Transverse colon (tissue), 4 donors: ENCODE results near the gene NEDD4L. TPM values are rescaled to one million over a fixed set of nuclear protein-coding genes. Genes with fewer than 3 reads are reported as not detected.

Experiments used
- DNase-seq: peaks from one replicate; pipeline ENCODE4 v3.0.0-alpha.2; 2019
- H3K27ac ChIP-seq, 4 donors: fragments of 200-600 bp; sonication (generic); 2 replicates each; pipeline ENCODE4 v1.5.1; 2016 to 2018; ENCODE audit warnings: inconsistent platforms in 4 of 4
- H3K27me3 ChIP-seq: fragments of 200-600 bp; sonication (generic); 2 replicates; pipeline ENCODE4 v1.5.1; 2017; ENCODE audit warnings: inconsistent platforms
- H3K36me3 ChIP-seq, 4 donors: fragments of 200-600 bp; sonication (generic); 2 replicates each; pipeline ENCODE4 v1.5.1; 2017 to 2019; ENCODE audit warnings: inconsistent platforms in 4 of 4
- H3K4me1 ChIP-seq, 4 donors: fragments of 200-600 bp; sonication (generic); 2 replicates each; pipeline ENCODE4 v1.5.1; 2017 to 2020; ENCODE audit warnings: inconsistent platforms in 4 of 4
- H3K4me3 ChIP-seq, 4 donors: fragments of 200-600 bp; sonication (generic); 1 replicate in 1 of 4; 2 replicates in 3 of 4; pipeline versions ENCODE4 v1.5.1 to v1.6.1; 2017 to 2019; ENCODE audit warnings: inconsistent platforms in 4 of 4
- H3K9me3 ChIP-seq, 2 donors: fragments of 200-600 bp; sonication (generic); 2 replicates each; pipeline ENCODE4 v1.5.1; 2017 to 2019; ENCODE audit warnings: inconsistent platforms in 2 of 2
- EP300 ChIP-seq: sonication (generic); formaldehyde crosslinking; IDR thresholded peaks from one replicate; pipeline ENCODE4 v1.6.1; 2017; ENCODE audit warnings: antibody characterized with exemption, low read depth
- POLR2A ChIP-seq: fragments of 450-650 bp; IDR thresholded peaks from one replicate; pipeline ENCODE4 v1.6.1; 2016; ENCODE audit warnings: antibody characterized with exemption, mild to moderate bottlenecking, moderate library complexity
- POLR2AphosphoS5 ChIP-seq, 3 donors: sonication (generic); formaldehyde crosslinking; IDR thresholded peaks; one replicate each; pipeline ENCODE4 v1.6.1; 2016; ENCODE audit warnings: antibody characterized with exemption in 3 of 3
- WGBS, 2 donors: methylation state at CpG; one replicate each; pipeline ENCODE4 v1.1.5; 2018; ENCODE audit warnings: low coverage in 1 of 2; 5-methylcytosine and 5-hydroxymethylcytosine counted together
- in situ Hi-C, 4 donors: fragments of 200-750 bp; cut with MboI; loops; one replicate each; pipeline versions ENCODE4 v1.15.0 to v1.15.1; 2017; ENCODE audit warnings: low sequenced_read_pairs in 3 of 4, low pct_ligation_motif_present in 1 of 4, low pct_unique_long_range_greater_than_20kb in 1 of 4
- intact Hi-C: fragments of 100-400 bp; cut with DNase I; formaldehyde crosslinking; loops from one replicate; pipeline ENCODE4 v1.15.1; 2023; ENCODE audit warnings: low total_unique reads
- total RNA-seq, 4 donors: library from RNA; depleted of rRNA; stranded (reverse); fragments of >200 nt; gene quantifications; one replicate each; pipeline ENCODE4 v1.1.0, GENCODE V29; 2016
- TF ChIP-seq, protein P1 (sequence below), 5 experiments: fragments of 200-600 bp in 3 of 5; fragments of 450-650 bp in 2 of 5; sonication (generic) in 3 of 5; IDR thresholded peaks; 1 replicate in 2 of 5; 2 replicates in 3 of 5; pipeline ENCODE4 v1.5.1; 2016 to 2017; ENCODE audit warnings: antibody characterized with exemption in 5 of 5, inconsistent platforms in 3 of 5, mild to moderate bottlenecking in 2 of 5, moderate library complexity in 1 of 5

NEDD4L gene
- total RNA-seq, 4 donors from 2014 or later: 217 to 773 (median 305) TPM

DNA sequence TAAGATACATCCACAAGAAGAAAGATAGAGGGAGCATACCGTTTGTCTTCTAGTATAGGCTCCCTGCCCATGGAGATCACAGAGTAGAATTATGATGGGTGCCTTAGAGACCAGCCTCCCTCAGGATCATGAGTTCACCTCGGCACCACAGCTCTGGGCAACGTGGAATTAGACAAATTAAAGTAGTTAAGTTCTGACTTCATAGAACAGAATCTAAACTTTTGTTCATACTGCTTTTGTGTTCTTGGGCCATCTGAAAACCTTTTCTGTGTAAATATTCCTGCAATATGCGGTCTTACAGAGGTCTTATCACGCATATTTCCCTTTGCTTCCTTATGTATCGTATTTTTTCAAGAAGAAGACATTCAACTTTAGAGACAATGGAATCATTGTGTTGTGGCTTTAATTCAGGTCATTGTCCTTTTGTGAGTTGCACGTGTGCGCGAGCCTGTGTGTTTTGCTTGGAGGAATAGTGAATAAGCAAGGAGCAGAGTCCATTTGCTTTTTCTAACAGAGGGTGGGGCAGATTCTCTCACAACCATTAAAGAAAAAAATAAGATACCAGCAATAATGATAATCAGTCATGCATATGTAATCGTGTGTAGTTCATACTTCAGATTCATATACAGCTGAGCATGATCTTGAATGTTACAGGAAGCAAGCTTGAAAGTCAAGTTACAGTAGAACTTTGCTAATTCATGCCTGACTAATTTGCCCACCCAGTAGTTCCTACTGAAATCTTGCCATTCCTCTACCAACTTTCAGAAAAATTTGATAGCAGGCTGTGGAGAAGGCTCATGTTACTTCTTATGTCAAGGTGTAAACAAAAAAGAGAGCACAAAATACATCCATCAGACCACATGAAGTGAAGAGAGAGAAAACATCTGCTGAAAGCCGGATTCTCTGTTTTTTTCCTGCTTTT is 243.6 kb downstream of the NEDD4L start:
- peak overlapping the region; percentile 78 to 86 (median 82) for H3K27ac ChIP-seq
- H3K36me3 ChIP-seq: no peaks in the 10 kb centered on the region
- no peaks in the 10 kb centered on the region for H3K27me3 ChIP-seq
- H3K4me1 ChIP-seq: peaks cover 21 to 63% (median 42%) of the 10 kb centered on the region in 4 donors
- 48 to 56% methylated on average over 10 to 11 of the region's 11 CpGs for WGBS, 2 donors
- peak; percentile 71 for DNase-seq
- no peak overlapping the region for H3K4me3 ChIP-seq
- no peaks in the 10 kb centered on the region for H3K9me3 ChIP-seq
- in situ Hi-C loops (no loop called here), intact Hi-C loops (no loop called here)
- TF ChIP-seq, protein P1, sequence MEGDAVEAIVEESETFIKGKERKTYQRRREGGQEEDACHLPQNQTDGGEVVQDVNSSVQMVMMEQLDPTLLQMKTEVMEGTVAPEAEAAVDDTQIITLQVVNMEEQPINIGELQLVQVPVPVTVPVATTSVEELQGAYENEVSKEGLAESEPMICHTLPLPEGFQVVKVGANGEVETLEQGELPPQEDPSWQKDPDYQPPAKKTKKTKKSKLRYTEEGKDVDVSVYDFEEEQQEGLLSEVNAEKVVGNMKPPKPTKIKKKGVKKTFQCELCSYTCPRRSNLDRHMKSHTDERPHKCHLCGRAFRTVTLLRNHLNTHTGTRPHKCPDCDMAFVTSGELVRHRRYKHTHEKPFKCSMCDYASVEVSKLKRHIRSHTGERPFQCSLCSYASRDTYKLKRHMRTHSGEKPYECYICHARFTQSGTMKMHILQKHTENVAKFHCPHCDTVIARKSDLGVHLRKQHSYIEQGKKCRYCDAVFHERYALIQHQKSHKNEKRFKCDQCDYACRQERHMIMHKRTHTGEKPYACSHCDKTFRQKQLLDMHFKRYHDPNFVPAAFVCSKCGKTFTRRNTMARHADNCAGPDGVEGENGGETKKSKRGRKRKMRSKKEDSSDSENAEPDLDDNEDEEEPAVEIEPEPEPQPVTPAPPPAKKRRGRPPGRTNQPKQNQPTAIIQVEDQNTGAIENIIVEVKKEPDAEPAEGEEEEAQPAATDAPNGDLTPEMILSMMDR (IDR thresholded peaks at IDR 0.05): no peak
- TF ChIP-seq EP300: no peak
- TF ChIP-seq POLR2AphosphoS5 (IDR thresholded peaks at IDR 0.05): peak in 2 of 3 donors; percentile 56 to 57
- TF ChIP-seq POLR2A: no peak

DNA sequence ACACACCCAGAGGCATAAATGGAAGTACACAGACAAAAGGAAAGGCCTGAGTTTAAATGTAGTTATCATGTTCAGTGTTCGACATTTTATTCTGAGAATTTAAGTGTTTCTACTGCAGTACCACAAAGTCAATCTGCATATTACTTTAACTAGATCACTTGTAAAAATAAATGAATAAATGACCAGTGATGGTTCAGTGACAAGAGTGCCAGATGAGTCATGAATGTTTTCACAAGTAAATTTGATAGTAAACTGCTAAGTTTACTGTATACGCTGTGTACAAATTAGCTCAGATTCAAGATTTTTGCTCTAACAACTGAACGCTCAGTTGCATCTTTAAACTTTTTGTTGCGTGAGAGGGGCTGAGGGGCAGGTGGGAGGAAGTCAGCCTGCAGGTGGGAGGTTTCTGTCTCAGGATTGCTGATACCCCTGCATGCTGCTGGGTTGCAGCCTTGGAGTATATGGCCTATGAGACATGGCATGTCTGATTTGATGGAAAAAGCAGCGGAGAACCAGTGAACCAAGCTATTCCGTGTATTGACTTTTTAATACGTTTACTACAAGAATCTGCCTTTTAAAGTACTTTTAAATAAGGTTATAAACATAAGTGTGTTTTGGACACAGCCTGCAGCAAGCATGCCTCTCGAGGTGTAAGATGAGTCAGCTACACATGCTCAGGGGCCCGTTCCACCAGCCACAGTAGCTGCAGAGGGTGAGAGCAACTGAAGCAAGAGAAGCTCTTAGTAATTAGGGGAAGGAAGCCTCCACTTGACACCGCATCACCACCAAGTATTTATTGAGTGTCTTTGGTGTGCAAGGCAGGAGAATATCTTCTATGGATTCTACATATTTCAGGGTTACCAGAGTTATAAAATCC is 245.1 kb downstream of the NEDD4L start:
- H3K4me1 ChIP-seq: peaks cover 21 to 55% (median 41%) of the 10 kb centered on the region in 4 donors
- intact Hi-C loops (no loop called here), in situ Hi-C loops (no loop called here)
- no peaks in the 10 kb centered on the region for H3K36me3 ChIP-seq
- 63 to 78% methylated on average over 4 to 10 of the region's 10 CpGs for WGBS, 2 donors
- H3K27ac ChIP-seq: peak overlapping the region; percentile 78 to 86 (median 82)
- no peak for DNase-seq
- TF ChIP-seq EP300 (no peak), POLR2AphosphoS5 (IDR thresholded peaks at IDR 0.05) (no peak), POLR2A (no peak)
- TF ChIP-seq, protein P1 (IDR thresholded peaks at IDR 0.05): no peak
- no peak overlapping the region for H3K4me3 ChIP-seq
- H3K27me3 ChIP-seq: no peaks in the 10 kb centered on the region
- no peaks in the 10 kb centered on the region for H3K9me3 ChIP-seq

DNA sequence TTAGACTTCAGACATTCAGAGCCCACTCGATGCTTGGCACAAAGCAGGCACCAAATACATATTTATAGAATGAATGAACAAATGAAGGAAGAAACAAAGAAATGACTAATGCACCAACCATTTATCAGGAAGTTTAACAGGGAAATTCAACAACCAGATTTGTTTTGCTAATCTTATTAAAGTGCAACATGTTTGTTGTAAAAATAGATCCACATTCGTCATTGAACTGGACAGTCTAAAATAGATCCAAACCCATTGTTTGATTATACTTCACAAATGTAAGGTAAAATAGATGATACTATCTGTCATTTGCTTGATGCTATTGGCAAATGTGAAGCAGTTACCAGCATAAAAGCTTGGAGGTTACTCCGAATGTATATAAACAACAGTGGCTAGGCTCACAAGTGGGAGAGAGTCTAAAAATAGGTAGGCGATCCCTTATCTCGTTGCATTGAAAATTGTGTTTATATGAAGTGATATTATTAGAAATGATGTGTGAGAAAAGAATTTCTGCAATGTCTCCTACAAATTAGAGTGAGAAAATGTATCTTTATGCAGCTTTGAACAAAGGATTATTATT is 246.2 kb downstream of the NEDD4L start:
- H3K36me3 ChIP-seq: no peaks in the 10 kb centered on the region
- peaks cover 21 to 46% (median 32%) of the 10 kb centered on the region in 4 donors for H3K4me1 ChIP-seq
- DNase-seq: no peak
- TF ChIP-seq, protein P1 (IDR thresholded peaks at IDR 0.05): no peak
- 56 to 62% methylated on average over 5 of the region's 5 CpGs for WGBS, 2 donors
- no peak overlapping the region for H3K4me3 ChIP-seq
- intact Hi-C loops (no loop called here), in situ Hi-C loops (no loop called here)
- H3K27ac ChIP-seq: no peak overlapping the region
- H3K27me3 ChIP-seq: no peaks in the 10 kb centered on the region
- H3K9me3 ChIP-seq: no peaks in the 10 kb centered on the region

DNA sequence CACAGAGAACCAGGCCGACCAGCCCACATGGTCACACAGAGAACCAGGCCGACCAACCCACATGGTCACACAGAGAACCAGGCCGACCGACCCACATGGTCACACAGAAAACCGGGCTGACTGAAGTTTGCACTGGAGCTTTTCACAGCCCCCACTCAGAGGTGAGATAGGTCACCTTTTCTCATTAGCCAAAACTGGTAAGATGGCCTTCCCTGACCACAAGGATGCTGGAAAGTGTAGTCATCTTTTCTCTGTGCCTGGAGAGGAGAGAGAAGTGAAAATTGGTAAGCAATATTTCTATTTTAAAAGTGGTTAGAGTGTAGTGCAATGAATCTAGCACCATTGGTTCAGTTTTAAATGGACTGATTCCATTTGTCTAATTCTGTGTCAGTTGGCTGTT is 247.1 kb downstream of the NEDD4L start:
- WGBS, 2 donors: 85% methylated on average over 5 of the region's 5 CpGs; no CpG with 5 or more reads in 1 of the 2 donors
- H3K27me3 ChIP-seq: no peaks in the 10 kb centered on the region
- intact Hi-C loops (no loop called here), in situ Hi-C loops (no loop called here)
- TF ChIP-seq POLR2AphosphoS5 (IDR thresholded peaks at IDR 0.05): no peak
- no peak for TF ChIP-seq POLR2A
- TF ChIP-seq, protein P1 (IDR thresholded peaks at IDR 0.05): no peak
- no peak for TF ChIP-seq EP300
- H3K9me3 ChIP-seq: no peaks in the 10 kb centered on the region
- peaks cover 15 to 39% (median 27%) of the 10 kb centered on the region in 4 donors for H3K4me1 ChIP-seq
- no peak overlapping the region for H3K27ac ChIP-seq
- no peak overlapping the region for H3K4me3 ChIP-seq
- no peak for DNase-seq
- H3K36me3 ChIP-seq: no peaks in the 10 kb centered on the region
